A549 treated with GW870086 at 1 μM for 4 hours (cell line): ENCODE measurements around the gene OR2K2. TPM values are rescaled to one million over a fixed set of nuclear protein-coding genes. Genes with fewer than 3 reads are reported as not detected.

Experiments used
- total RNA-seq: library from RNA; stranded (reverse); fragments of 200-300 nt; extraction: Qiagen RNA extraction; gene quantifications from 5 replicates; pipeline ENCODE4 v1.2.3, GENCODE V29; 2022; ENCODE audit warnings: low read depth

Gene OR2K2, protein sequence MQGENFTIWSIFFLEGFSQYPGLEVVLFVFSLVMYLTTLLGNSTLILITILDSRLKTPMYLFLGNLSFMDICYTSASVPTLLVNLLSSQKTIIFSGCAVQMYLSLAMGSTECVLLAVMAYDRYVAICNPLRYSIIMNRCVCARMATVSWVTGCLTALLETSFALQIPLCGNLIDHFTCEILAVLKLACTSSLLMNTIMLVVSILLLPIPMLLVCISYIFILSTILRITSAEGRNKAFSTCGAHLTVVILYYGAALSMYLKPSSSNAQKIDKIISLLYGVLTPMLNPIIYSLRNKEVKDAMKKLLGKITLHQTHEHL
- total RNA-seq, result not detected in 5 replicates

DNA sequence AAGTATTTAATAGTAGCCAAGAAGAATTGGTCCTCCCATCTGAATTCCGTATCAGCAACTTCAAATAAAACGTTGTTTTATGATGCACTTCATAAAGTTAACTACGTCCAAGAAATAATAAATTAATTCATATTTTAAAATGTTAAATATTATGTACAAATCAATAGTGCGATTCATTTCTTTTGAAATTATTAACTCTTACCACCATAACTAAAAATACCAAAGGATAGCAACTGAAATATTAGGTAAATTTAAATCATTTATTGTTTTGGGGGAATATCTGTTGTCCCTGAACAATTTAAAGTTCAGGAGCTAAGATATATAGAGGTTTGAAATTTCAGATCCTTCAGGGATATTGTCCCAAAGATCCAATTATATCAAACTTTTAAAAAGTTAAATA is at the start of gene OR2K2:
OR2K2 (minus strand) TSS at position 101 of the 400 bp plus-strand sequence. CDS start 1,791 bp downstream, outside the sequence.

Other genes with a start within 250 kb of the OR2K2 start
- 36.4 to 49.7 TPM (median 41.2 TPM) in 5 replicates for gene ECPAS, start 154.2 kb upstream of the OR2K2 start, total RNA-seq
- 0.40 to 0.98 TPM (median 0.54 TPM) in 5 replicates for gene ZNF483, start 195.0 kb upstream of the OR2K2 start, total RNA-seq